Breast epithelium (tissue), 4 donors: ENCODE data around the gene ZNF831. TPM values are rescaled to one million over a fixed set of nuclear protein-coding genes. Genes with fewer than 3 reads are reported as not detected.

Experiments
- DNase-seq, 2 donors: peaks; one replicate each; pipeline ENCODE4 v3.0.0-alpha.2; 2019; ENCODE audit warnings: low spot score in 2 of 2
- H3K27ac ChIP-seq, 2 donors: fragments of 200-600 bp; sonication (generic) in 1 of 2; one replicate each; pipeline ENCODE4 v1.5.1; 2016 to 2019; ENCODE audit warnings: mild to moderate bottlenecking in 1 of 2
- H3K27me3 ChIP-seq, 2 donors: fragments of 200-600 bp; sonication (generic) in 1 of 2; one replicate each; pipeline versions ENCODE4 v1.5.1 to v1.6.0; 2017 to 2019; ENCODE audit warnings: control low read depth in 1 of 2, mild to moderate bottlenecking in 1 of 2
- H3K36me3 ChIP-seq: fragments of 200-600 bp; one replicate; pipeline ENCODE4 v1.5.1; 2019
- H3K4me1 ChIP-seq, 2 donors: fragments of 200-600 bp; sonication (generic); one replicate each; pipeline ENCODE4 v1.5.1; 2016 to 2019; ENCODE audit warnings: control low read depth in 1 of 2
- H3K4me3 ChIP-seq, 3 donors: fragments of 200-600 bp; sonication (generic); 1 replicate in 2 of 3; 2 replicates in 1 of 3; pipeline ENCODE4 v1.5.1; 2016 to 2019; ENCODE audit warnings: mild to moderate bottlenecking in 3 of 3, moderate library complexity in 2 of 3
- H3K9me3 ChIP-seq, 2 donors: fragments of 200-600 bp; sonication (generic) in 1 of 2; one replicate each; pipeline ENCODE4 v1.5.1; 2016 to 2019; ENCODE audit warnings: control low read depth in 1 of 2
- POLR2A ChIP-seq: fragments of 450-650 bp; IDR thresholded peaks from one replicate; pipeline ENCODE4 v1.6.1; 2016; ENCODE audit warnings: antibody characterized with exemption, mild to moderate bottlenecking, moderate library complexity
- POLR2AphosphoS5 ChIP-seq, 3 donors: sonication (generic); formaldehyde crosslinking; IDR thresholded peaks; one replicate each; pipeline ENCODE4 v1.6.1; 2017; ENCODE audit warnings: antibody characterized with exemption in 3 of 3
- intact Hi-C: fragments of 100-400 bp; cut with DNase I; formaldehyde crosslinking; loops from one replicate; pipeline ENCODE4 v1.15.1; 2023; ENCODE audit warnings: low total_unique reads
- total RNA-seq, 3 donors: library from RNA; depleted of rRNA; stranded (reverse); fragments of >200 nt; gene quantifications; one replicate each; pipeline ENCODE4 v1.1.0, GENCODE V29; 2016
- TF ChIP-seq, protein P1 (sequence below), 3 donors: fragments of 450-650 bp; IDR thresholded peaks; one replicate each; pipeline ENCODE4 v1.5.1; 2016 to 2017; ENCODE audit warnings: antibody characterized with exemption in 3 of 3, mild to moderate bottlenecking in 3 of 3, moderate library complexity in 3 of 3

Gene ZNF831
- total RNA-seq, 3 donors from 2014 or later, result 0.48 to 1.6 (median 1.2) TPM

DNA sequence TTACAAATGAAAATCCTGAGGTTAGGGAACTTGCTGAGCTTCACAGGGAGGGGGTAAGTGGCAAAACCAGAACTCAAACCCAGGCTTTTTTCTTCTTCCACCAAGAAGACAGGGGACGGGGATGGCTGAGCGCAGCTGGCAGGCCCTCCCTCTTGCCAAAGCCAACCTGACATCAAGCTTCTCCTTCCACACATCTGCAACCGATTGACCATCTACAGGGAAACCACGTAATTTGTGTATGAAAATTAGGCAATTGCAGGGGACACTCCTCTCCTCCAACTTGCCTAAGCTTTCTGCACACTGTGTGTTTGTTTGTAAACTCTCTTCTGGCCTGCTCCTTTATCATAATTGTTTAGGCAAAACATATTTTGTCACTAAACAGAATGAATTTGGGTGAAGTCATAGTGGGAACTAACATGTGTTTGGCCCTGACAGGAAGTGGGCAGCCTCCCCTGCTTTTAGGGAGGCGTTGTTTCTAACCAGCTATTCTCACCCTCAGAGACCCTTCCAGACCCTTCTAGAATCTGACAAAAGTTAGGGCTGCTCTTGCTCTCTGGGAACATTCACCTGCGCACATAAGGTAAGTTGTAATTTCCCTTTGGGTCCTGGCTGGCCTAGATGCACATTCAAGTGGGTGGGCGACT, 18.9 kb downstream of the ZNF831 start:
- DNase-seq, result no peak
- intact Hi-C loops, result no loop called here

GRCh38 chr20:59183751-59184150, 20.1 kb downstream of the ZNF831 start:
- H3K4me1 ChIP-seq, result no peaks in the 10 kb centered on the region
- intact Hi-C loops, result no loop called here
- no peaks in the 10 kb centered on the region for H3K36me3 ChIP-seq
- DNase-seq, result no peak
- H3K27ac ChIP-seq, result no peak overlapping the region
- no peaks in the 10 kb centered on the region for H3K9me3 ChIP-seq
- H3K27me3 ChIP-seq, result no peaks in the 10 kb centered on the region
- no peak overlapping the region for H3K4me3 ChIP-seq
- TF ChIP-seq POLR2A (no peak), POLR2AphosphoS5 (IDR thresholded peaks at IDR 0.05) (no peak)
- TF ChIP-seq, protein P1, sequence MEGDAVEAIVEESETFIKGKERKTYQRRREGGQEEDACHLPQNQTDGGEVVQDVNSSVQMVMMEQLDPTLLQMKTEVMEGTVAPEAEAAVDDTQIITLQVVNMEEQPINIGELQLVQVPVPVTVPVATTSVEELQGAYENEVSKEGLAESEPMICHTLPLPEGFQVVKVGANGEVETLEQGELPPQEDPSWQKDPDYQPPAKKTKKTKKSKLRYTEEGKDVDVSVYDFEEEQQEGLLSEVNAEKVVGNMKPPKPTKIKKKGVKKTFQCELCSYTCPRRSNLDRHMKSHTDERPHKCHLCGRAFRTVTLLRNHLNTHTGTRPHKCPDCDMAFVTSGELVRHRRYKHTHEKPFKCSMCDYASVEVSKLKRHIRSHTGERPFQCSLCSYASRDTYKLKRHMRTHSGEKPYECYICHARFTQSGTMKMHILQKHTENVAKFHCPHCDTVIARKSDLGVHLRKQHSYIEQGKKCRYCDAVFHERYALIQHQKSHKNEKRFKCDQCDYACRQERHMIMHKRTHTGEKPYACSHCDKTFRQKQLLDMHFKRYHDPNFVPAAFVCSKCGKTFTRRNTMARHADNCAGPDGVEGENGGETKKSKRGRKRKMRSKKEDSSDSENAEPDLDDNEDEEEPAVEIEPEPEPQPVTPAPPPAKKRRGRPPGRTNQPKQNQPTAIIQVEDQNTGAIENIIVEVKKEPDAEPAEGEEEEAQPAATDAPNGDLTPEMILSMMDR (IDR thresholded peaks at IDR 0.05), result no peak

More for the DNA sequence above, 18.9 kb downstream of the ZNF831 start:
- Histone ChIP-seq H3K4me1 (no peaks in the 10 kb centered on the region), H3K4me3 (no peak overlapping the region), H3K27ac (no peak overlapping the region), H3K9me3 (no peaks in the 10 kb centered on the region), H3K36me3 (no peaks in the 10 kb centered on the region), H3K27me3 (no peaks in the 10 kb centered on the region)
- TF ChIP-seq POLR2AphosphoS5 (IDR thresholded peaks at IDR 0.05) (no peak), POLR2A (no peak)
- TF ChIP-seq, protein P1 (IDR thresholded peaks at IDR 0.05), result no peak

- H3K4me1 ChIP-seq, result no peaks in the 10 kb centered on the region
- no peaks in the 10 kb centered on the region for H3K27me3 ChIP-seq
- H3K27ac ChIP-seq, result no peak overlapping the region
- TF ChIP-seq POLR2A (no peak), POLR2AphosphoS5 (IDR thresholded peaks at IDR 0.05) (no peak)
- TF ChIP-seq, protein P1 (IDR thresholded peaks at IDR 0.05), result no peak
- no peaks in the 10 kb centered on the region for H3K36me3 ChIP-seq
- intact Hi-C loops, result no loop called here
- H3K9me3 ChIP-seq, result no peaks in the 10 kb centered on the region
- no peak overlapping the region for H3K4me3 ChIP-seq
- DNase-seq, result no peak
Observed at GRCh38 chr20:59184880-59185447, 21.3 kb downstream of the ZNF831 start.

- TF ChIP-seq POLR2AphosphoS5 (IDR thresholded peaks at IDR 0.05) (no peak), POLR2A (no peak)
- TF ChIP-seq, protein P1 (IDR thresholded peaks at IDR 0.05), result no peak
- intact Hi-C loops, result no loop called here
Observed at GRCh38 chr20:59185809-59186208, 22.2 kb downstream of the ZNF831 start.

DNA sequence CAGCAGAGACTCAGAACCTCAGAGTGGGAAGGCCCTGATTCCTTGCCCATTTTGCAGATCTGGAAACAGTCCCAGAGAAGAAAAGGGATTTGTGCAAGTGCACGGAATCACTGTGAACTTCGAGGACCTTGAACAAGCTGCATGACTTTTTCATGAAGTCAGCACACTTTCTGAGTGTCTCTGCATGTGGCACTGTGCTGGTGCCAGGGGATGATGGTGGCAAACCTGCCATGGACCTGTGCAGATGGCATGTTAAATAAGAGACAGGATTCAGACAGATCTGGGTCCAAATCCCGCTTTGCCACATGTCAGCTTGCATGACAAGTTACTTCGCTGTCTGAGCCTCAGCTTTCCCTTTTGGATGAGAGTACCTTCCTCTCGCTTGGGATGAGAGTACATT, 26.8 kb downstream of the ZNF831 start:
- Histone ChIP-seq H3K27me3 (peaks cover 0 to 29% of the 10 kb centered on the region in 2 donors), H3K36me3 (no peaks in the 10 kb centered on the region), H3K27ac (no peak overlapping the region), H3K4me3 (no peak overlapping the region), H3K9me3 (no peaks in the 10 kb centered on the region), H3K4me1 (no peaks in the 10 kb centered on the region)
- intact Hi-C loops, result no loop called here
- TF ChIP-seq POLR2A (no peak), POLR2AphosphoS5 (IDR thresholded peaks at IDR 0.05) (no peak)
- TF ChIP-seq, protein P1 (IDR thresholded peaks at IDR 0.05), result no peak
- no peak for DNase-seq

More at GRCh38 chr20:59185809-59186208, 22.2 kb downstream of the ZNF831 start:
- H3K27me3 ChIP-seq, result no peaks in the 10 kb centered on the region
- no peaks in the 10 kb centered on the region for H3K4me1 ChIP-seq
- no peak overlapping the region for H3K27ac ChIP-seq
- no peaks in the 10 kb centered on the region for H3K36me3 ChIP-seq
- H3K4me3 ChIP-seq, result no peak overlapping the region
- no peaks in the 10 kb centered on the region for H3K9me3 ChIP-seq
- DNase-seq, result no peak
